Esophagus muscularis mucosa (tissue), 3 donors: ENCODE measurements around the gene HOXB1.

Experiments
- CTCF ChIP-seq, 3 experiments: fragments of 200-600 bp in 2 of 3; fragments of 450-650 bp in 1 of 3; sonication (generic) in 2 of 3; IDR thresholded peaks; one replicate each; pipeline ENCODE4 v1.5.1; 2017 to 2019; ENCODE audit warnings: antibody characterized with exemption in 3 of 3, mild to moderate bottlenecking in 2 of 3, moderate library complexity in 1 of 3
- POLR2AphosphoS5 ChIP-seq, 2 donors: sonication (generic); formaldehyde crosslinking; IDR thresholded peaks; one replicate each; pipeline ENCODE4 v1.6.1; 2017; ENCODE audit warnings: antibody characterized with exemption in 2 of 2

- TF ChIP-seq CTCF (IDR thresholded peaks at IDR 0.05) (no peak), POLR2AphosphoS5 (IDR thresholded peaks at IDR 0.05) (no peak)
Measured at GRCh38 chr17:48479014-48479402, 51.8 kb downstream of the HOXB1 start.
